ENCODE data around the gene SCARB1. TPM values are rescaled to one million over a fixed set of nuclear protein-coding genes. Genes with fewer than 3 reads are reported as not detected.

SCARB1 gene
- total RNA-seq, 1 donor from 2014 or later = 25.1 TPM

GRCh38 chr12:124861898-124862676 lies 1.6 kb downstream of the SCARB1 start:
- Mint-ChIP-seq H3K27me3 (ENCODE audit: unreplicated experiment) (peaks cover 5% of the 10 kb centered on the region), H3K9me3 (ENCODE audit: unreplicated experiment) (peaks cover 6% of the 10 kb centered on the region), H3K4me3 (ENCODE audit: unreplicated experiment) (peak overlapping the region; percentile 82), H3K27ac (ENCODE audit: unreplicated experiment) (peak overlapping the region; percentile 40), H3K36me3 (ENCODE audit: unreplicated experiment) (no peaks in the 10 kb centered on the region), H3K4me1 (ENCODE audit: low read depth, unreplicated experiment) (peaks cover 23% of the 10 kb centered on the region)
- TF ChIP-seq CTCF (IDR thresholded peaks at IDR 0.05; ENCODE audit: partially characterized antibody, unreplicated experiment) = no peak
- DNase-seq = no peak

- TF ChIP-seq CTCF (IDR thresholded peaks at IDR 0.05; ENCODE audit: partially characterized antibody, unreplicated experiment) = no peak
- H3K27ac Mint-ChIP-seq (ENCODE audit: unreplicated experiment) = peak overlapping the region; percentile 40
- H3K4me1 Mint-ChIP-seq (ENCODE audit: low read depth, unreplicated experiment) = peaks cover 23% of the 10 kb centered on the region
- peaks cover 6% of the 10 kb centered on the region for H3K9me3 Mint-ChIP-seq (ENCODE audit: unreplicated experiment)
- H3K27me3 Mint-ChIP-seq (ENCODE audit: unreplicated experiment) = peaks cover 5% of the 10 kb centered on the region
- no peaks in the 10 kb centered on the region for H3K36me3 Mint-ChIP-seq (ENCODE audit: unreplicated experiment)
- H3K4me3 Mint-ChIP-seq (ENCODE audit: unreplicated experiment) = peak overlapping the region; percentile 82
- DNase-seq = no peak
These were observed 2.2 kb downstream of the SCARB1 start for GRCh38 chr12:124861492-124861891.

GRCh38 chr12:124857921-124858461 lies 5.7 kb downstream of the SCARB1 start:
- H3K4me1 Mint-ChIP-seq (ENCODE audit: low read depth, unreplicated experiment) = peaks cover 27% of the 10 kb centered on the region
- peaks cover 11% of the 10 kb centered on the region for H3K27me3 Mint-ChIP-seq (ENCODE audit: unreplicated experiment)
- no peak overlapping the region for H3K27ac Mint-ChIP-seq (ENCODE audit: unreplicated experiment)

GRCh38 chr12:124856842-124857178 lies 6.9 kb downstream of the SCARB1 start:
- DNase-seq = no peak

More at GRCh38 chr12:124857921-124858461, 5.7 kb downstream of the SCARB1 start:
- Mint-ChIP-seq H3K4me3 (ENCODE audit: unreplicated experiment) (no peak overlapping the region), H3K9me3 (ENCODE audit: unreplicated experiment) (peaks cover 2% of the 10 kb centered on the region), H3K36me3 (ENCODE audit: unreplicated experiment) (peaks cover 3% of the 10 kb centered on the region)
- DNase-seq = no peak
- TF ChIP-seq CTCF (IDR thresholded peaks at IDR 0.05; ENCODE audit: partially characterized antibody, unreplicated experiment) = no peak

More at GRCh38 chr12:124856842-124857178, 6.9 kb downstream of the SCARB1 start:
- Mint-ChIP-seq H3K27me3 (ENCODE audit: unreplicated experiment) (peaks cover 7% of the 10 kb centered on the region), H3K9me3 (ENCODE audit: unreplicated experiment) (no peaks in the 10 kb centered on the region), H3K4me1 (ENCODE audit: low read depth, unreplicated experiment) (peaks cover 16% of the 10 kb centered on the region), H3K36me3 (ENCODE audit: unreplicated experiment) (peaks cover 3% of the 10 kb centered on the region), H3K27ac (ENCODE audit: unreplicated experiment) (no peak overlapping the region), H3K4me3 (ENCODE audit: unreplicated experiment) (no peak overlapping the region)
- no peak for TF ChIP-seq CTCF (IDR thresholded peaks at IDR 0.05; ENCODE audit: partially characterized antibody, unreplicated experiment)
